Stimulated activated CD4-positive, alpha-beta T cell treated with anti-CD3 and anti-CD28 coated beads, Interleukin-1b, Interleukin-23, amount 100 ng/mL, for 1 hour (primary cell): ENCODE measurements around the gene TAS2R40.
"Not testable (repeated sequence)": the region's sequence is repeated elsewhere in the genome, so short reads cannot be mapped to it uniquely, and the experiment has no call there.

Source experiments
- DNase-seq, 2 donors: peaks; one replicate each; pipeline ENCODE4 v3.0.0-alpha.2; 2020; ENCODE audit warnings: low read depth in 2 of 2

TAS2R40 gene

DNA sequence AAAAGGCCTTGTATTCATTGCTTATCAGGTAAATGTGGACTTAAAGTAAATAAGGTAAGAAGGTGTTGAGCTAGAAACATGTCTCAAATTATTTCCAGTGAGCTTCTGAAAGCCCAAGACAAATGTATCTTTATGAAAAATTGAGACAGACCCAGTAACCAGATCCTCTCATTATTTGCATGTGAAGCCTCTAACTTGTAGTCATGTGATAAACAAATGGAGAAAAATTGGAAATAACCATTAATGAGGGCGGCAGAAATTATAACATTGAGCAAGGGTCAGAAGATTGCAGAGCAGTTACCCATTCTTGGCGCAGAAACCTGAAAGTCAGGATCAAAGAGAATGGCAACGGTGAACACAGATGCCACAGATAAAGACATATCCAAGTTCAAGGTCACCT lies at the start of gene TAS2R40:
TAS2R40 (plus strand) TSS at position 301 of the 400 bp plus-strand sequence; CDS start at position 343, 42 bp downstream.
- no peak for DNase-seq

DNA sequence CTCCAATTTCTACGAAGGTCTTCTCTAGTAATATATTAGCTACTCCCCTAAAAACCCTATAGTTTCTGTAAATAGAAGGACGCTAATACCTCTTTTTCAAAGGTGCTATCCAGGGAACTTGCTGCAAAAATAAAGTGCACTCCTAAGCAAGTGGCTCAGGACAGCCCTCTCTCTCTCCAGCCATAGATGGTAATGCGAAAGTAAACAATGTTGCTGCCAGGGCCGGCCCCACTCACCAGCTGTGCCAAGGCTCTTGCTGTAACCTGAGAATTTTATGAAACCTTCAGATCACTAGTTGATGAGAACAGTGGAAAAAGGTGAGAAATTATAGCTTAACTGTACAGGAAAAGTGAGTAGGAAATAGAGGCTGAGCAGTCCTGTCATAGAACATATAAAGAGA lies 49.5 kb upstream of the TAS2R40 start:
- DNase-seq, result no peak

DNA sequence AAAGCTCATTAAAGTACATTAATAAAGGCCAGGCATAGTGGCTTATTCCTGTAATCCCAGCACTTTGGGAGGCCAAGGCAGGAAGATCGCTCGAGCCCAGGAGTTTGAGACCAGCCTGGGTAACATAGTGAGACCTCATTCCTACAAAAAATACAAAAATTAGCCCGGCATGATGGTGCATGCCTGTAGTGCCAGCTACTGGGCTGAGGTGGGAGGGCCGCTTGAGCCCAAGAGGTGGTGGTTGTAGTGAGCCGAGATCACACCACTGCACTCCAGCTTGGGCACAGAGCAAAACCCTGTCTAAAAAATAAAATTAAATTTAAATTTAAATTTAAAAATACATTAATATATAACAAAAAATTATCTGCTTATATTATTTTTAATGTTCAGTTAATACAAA lies 45.7 kb upstream of the TAS2R40 start:
- DNase-seq, result no peak

DNA sequence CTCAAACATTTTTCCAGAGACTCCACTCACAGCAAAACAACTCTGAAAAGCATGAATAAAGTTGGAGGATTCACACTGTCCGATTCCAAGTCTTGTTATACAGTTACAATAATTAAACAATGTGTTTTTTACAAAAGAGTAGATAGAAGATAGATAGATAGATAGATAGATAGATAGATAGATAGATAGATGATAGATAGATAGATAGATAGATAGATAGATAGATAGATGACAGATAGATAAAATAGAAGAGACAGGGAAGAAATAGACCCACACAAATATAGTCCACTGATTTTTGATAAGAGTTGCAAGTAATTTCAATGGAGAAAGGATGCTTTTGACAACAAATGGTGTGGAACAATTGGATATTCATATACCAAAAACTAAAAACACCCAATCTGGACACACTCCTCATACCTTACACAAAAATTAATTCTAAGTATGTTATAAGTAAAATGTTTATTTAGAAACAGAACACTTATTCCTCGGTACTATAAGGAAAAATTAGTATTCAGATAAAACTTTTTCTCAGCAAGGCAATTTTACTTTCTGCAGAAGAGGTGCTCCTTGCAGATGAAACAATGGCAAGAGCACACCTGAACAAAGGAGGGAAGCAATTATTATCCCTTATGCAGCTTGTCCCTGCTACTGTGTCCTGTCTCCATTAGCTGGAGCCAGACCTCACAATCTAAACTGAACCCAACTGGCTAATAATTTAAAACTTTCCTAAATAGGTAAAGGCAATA lies 44.3 kb upstream of the TAS2R40 start:
- no peak for DNase-seq

DNA sequence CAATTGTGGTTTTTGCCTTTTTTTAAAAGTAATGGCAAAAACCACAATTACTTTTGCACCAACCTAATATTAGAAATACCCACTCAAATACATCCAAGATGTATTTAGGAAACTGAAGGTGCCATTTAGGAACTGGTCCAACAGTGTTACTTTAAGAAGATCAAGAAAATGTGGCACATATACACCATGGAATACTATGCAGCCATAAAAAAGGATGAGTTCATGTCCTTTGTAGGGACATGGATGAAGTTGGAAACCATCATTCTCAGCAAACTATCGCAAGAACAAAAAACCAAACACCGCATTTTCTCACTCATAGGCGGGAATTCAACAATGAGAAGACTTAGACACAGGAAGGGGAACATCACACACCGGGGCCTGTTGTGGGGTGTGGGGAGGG lies 41.1 kb upstream of the TAS2R40 start:
- not testable (repeated sequence) for DNase-seq

DNA sequence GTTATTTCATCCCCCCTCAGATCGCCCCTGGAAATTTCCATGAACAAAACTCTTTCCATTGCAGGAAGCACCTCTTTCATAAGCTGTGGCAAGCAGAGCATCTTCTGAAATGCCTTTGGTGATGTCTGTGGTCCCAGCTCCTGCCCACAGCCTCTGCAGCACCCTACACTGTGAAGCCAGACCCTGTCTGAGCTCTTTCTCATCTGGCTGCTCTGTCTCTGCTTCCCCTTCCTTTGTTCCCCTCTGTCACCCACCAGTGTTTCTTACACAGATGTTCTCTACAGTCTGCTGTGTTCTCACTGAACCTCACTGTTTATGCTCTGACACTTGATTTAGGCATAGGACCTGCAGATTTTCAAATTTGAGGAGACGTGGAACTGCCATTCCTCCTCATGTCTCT lies 40.5 kb upstream of the TAS2R40 start:
- no peak for DNase-seq

DNA sequence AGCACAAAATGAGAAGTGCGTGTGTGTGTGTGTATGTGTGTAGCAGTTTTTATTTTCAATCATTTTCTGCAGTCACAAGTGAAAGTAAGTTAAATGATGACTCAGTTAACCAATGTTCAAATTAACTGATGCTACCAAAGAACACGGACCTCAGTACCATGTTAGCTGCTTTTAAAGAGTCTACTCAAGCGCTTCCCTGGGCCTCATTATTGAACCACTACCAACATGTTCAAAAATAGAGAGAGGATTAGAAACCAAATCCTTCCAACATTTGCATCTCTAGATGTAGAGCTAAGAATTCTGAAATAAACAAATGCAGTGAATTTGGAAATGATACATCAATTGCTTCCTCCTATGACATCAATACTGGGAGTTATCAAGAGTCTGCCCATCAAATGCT lies 38.8 kb upstream of the TAS2R40 start, which contains the start of gene TAS2R39:
TAS2R39 (plus strand) TSS at position 396 of the 400 bp plus-strand sequence; CDS start at position 396, 0 bp downstream.
- DNase-seq, result no peak

DNA sequence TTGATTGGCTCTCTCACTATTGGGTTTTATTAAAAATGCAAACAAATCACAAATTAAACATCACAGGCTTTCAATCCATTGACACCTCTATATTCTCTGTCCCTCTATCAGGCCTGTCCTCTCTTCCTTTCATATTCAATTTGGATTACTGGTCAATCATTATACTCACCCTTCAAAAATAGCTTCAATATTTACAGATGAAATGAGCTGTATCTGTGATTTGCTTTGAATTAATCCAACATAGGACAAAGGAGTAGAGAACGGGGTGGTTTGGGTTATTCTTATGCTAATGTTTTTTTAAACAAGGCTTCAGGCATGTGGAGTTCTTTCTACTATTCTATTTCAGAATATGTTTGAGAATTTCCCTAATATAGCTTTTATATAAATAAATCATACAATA lies 36.3 kb upstream of the TAS2R40 start:
- no peak for DNase-seq

DNA sequence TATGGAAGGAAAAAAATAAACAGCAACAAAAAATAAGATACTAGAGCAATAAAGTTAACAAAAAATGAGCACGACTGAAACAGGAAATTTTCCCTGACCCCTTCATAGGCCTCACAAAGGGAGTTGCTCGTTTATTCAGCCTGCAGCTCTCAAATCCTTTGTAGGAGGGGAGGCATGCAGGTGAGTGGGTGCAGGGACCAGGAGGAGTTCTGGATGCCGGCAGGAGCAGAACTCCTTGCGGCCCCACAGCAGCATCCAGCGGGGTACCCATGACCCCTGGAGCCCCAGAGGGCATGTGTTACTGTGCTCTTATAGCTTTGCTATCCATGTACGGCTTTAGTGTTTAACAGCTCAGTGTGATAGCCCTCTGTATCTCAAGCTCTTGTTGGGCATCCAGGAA lies 32.8 kb upstream of the TAS2R40 start:
- DNase-seq, result no peak

DNA sequence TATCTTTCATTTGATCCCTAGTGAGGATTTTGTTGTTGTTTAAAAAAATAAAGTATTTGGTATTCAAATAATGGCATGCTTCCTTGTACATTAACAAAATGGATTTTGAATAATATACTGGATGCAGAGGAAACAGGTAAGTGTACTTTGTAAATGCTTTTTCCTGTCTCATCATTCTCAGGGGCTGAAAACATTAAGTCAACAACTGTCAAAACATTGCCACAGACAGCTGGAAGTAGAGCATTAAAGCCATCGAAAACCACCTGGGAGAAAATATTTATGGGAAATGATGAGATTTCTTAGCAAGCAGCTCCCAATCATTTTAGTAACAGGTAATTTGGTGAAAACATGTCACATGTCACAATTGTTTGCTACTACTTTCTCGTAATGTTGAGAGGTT lies 28.0 kb upstream of the TAS2R40 start:
- DNase-seq, result no peak

DNA sequence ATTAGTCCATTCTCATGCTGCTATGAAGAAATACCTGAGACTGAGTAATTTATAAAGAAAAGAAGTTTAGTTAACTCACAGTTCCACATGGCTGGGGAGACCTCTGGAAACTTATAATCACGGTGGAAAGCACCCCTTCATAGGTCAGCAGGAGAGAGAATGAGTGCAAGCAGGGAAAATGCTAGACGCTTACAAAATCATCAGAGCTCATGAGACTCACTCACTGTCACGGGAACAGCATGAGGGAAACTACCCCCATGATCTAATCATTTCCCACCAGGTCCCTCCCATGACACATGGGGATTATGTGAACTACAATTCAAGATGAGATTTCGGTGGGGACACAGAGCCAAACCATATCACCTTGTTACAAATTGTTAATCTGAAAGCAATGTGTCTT lies 22.8 kb upstream of the TAS2R40 start:
- no peak for DNase-seq

DNA sequence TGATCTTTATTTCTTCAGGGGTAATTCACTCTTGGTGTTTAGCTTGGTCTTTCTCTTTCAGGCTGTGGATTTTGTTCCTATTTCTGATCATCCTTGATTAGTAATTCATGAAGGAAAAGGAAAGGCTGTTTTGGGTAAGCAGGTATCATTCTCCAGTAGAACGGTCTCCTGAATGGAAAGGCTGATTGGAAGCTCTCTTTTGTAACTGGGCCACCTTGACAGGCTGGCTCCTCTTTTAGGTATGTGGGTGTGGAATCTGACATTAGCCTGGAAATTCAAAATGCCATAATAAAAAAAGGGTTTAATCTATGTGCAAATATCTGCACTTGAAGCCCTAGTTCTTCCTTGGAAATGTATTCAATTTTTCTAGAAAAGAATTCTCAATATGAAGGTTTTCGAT lies 19.7 kb upstream of the TAS2R40 start:
- DNase-seq, result no peak

DNA sequence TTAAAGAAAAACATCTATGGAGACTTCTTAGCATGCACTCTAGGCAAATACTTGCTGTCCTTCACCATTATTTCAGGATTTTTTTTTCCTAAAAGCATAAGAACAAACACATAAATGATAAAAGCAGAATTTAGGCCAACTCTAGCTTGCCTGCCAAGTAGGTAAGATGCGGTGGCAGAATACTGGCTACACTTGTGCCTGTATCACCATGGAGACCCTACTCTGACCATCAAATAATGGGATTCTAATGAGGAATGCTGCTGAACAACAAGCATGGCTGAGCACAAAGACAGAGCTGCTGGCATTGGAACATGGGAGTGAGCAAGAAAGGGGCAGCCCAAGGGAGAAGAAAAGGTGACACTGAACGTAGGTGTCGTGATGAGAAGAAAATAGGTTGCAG lies 18.5 kb upstream of the TAS2R40 start:
- no peak for DNase-seq

DNA sequence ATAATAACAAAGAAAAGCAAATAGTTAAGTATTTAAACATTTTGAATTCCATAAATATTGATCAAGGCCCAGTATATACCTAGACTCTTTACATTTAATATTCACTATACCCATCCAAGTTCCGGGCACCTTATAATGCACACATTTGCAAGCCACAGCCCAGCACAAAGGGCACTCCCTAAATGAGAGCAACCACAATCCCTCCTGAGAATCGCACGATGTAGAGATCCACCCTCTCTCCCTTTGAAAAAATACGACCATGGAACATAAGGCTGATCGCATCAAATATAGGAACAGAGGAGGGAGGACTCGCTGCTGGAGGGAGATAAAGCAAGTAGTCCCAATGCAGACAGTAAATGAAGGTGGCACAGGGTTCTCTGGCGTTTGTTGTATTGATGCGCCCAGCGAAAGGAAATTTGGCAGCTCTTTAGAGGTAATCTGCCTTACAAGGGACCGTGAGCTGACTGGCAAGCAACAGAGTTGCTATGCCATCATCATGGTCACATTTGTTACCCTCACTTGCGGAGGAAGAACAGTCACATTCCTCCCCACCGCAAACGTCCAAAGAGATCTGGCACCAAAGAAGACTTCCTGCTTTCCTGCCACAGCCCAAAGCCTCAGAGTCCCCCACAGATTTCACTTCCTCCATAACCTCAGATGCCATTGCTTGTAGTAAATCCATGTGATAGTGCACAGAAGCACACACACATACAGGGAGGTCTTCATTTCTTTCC lies 16.1 kb upstream of the TAS2R40 start:
- no peak for DNase-seq

DNA sequence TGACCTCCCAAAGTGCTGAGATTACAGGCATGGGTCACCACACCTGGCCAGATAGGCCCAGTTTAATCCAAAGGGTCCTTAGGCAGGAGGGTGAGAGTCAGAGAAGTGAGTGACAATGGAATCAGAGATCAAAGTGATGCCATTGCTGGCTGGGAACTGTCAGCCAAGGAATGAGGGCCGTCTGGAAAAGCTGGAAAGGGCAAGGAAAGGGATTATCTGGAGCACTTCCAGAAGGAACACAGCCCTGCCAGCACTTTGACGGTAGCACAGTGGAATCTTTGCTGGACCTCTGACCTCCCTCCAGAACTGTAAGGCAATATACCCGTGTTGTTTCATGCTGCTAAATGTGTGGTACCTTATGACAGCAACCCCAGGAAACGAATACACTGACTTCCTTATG lies 11.3 kb upstream of the TAS2R40 start:
- no peak for DNase-seq

DNA sequence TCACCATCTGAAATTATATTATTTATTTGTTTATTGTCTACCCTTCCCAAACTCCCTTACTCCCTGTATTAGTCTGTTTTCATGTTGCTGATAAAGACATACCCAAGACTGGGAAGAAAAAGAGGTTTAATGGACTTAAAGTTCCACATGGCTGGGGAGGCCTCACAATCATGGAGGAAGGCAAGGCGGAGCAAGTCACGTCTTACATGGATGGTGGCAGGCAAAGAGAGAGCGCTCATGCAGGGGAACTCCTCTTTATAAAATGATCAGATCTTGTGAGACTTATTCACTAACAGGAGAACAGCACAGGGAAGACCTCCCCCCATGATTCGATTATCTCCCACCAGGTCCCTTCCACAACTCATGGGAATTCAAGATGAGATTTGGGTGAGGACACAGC lies 8.4 kb upstream of the TAS2R40 start:
- not testable (repeated sequence) for DNase-seq

DNA sequence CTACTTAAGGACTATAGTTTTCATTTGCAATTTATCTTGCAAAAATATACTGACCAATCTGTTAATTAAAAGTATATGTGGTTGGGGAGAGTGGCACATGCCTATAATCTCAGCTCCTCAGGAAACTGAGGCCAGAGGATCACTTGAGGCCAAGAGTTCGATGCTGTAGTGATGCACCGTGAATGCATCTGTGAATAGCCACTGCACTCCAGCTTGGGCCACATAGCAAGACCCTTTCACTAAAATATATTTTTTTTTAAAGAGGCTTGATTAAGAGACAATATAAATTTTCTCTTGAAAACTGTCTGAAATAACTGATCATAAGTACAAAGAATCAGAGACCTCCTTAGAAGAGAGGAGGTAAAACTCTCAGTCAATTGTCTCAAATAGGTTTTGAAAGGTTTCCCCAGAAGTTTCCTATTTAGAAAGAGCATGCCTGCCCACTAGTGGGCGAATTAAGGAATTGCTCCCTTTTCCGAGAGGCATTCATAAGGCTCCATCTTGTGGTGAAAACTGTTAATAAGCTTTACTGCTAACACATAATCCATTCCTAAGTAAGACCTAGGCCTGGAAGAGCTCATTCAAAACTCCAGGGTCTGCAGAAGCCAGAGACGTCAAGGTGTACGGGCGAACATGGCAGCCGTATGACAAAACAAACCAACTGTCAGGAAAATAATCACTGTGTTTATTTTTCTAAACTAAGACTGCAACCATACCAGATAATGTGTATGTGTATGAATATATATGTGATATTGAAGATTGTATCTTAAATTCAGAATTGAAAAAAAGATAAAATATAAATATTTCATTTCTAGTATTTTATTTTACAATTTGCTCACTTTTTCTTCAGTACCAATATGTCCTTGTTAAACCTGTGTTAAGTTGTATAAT lies 6.8 kb upstream of the TAS2R40 start:
- DNase-seq, result peak; percentile 13 to 25

DNA sequence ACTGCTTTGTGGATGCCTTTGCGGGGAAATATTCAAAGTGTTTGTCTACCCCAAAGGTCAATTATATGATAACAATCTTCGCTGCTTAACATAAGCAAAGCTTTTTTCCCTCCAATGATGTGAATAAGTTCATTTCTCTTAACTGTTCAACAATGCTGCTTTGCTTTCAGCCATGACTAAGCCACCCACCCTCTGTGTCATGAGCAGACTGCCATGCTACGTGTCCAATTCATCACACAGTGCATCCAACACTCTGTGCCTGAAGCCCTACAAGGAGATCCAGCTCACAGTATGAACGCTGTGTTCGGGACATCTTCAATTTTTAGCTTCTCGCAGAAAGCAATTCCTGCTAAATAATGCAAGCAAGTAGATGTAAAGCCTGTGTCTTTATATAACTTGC lies 5.7 kb upstream of the TAS2R40 start:
- DNase-seq, result no peak

DNA sequence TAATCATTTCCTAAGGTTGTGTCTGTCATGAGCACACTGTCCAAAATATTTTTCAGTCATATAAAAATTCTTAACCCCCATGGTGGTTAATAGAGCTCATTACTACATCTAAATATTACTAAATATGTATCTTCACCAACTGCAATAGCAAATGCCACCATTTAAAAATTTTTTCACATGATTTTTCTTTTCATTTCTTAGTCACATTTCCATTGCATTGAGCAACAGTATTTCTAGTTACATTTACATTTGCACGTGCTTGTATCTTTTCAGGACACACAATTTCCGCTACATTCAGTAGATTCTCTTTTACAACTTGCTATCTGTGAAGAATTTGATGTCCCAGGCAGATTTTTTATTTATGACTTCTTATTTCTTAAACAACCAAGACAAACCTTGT lies 5.2 kb upstream of the TAS2R40 start:
- no peak for DNase-seq

DNA sequence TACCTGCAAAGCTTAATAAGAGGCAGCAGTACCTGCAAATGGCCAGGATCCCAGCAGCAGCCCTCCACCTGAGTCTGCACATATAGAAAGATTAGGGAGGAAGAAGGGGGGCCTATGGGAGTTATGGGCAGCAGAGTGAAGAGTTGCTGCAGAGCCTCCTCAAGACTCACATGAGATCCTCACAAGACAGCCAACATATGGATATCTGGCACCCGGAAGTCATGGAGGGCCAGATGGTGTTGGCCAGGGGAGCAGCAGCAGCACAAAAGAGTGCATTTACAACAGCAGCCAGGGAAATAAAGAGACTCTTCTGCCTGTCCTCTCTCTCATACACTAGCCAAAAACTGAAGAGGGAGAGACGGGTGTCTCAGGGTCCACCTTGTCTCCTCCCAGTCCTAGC lies 4.0 kb upstream of the TAS2R40 start:
- DNase-seq, result no peak

DNA sequence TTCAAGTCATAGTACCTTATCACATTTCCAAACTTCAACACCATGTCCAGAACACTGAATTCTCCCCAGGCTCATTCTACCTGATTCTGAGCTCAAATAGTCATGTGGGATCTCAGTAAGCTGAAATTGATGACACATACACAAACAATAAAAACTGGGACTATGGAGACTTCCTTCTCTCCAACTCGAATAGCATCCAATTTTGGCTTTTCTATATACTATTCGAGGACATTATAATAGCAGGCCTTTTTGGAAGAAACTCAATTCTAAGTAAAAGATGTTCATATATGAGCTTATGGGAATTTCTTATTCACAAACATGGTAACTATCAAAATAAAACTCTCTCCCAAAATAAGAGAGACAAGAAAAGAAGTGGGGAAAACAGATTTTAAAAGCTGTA lies 551 bp upstream of the TAS2R40 start:
- no peak for DNase-seq

DNA sequence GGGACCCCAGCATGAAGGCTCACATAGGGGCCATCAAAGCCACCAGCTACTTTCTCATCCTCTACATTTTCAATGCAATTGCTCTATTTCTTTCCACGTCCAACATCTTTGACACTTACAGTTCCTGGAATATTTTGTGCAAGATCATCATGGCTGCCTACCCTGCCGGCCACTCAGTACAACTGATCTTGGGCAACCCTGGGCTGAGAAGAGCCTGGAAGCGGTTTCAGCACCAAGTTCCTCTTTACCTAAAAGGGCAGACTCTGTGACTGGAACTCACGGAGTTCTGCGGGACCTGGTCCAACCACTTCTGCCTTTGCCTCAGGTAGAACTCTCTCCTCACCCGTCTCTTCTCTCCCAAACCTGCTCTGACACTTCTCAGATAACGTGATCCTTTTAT lies 945 bp downstream of the TAS2R40 start:
- no peak for DNase-seq
